ENCODE measurements around the gene KIAA2012.
"Not testable (repeated sequence)": the region's sequence is repeated elsewhere in the genome, so short reads cannot be mapped to it uniquely, and the experiment has no call there.

Gene KIAA2012

GRCh38 chr2:202172439-202173211 lies 99.6 kb downstream of the KIAA2012 start:
- DNase-seq, result no peak
- intact Hi-C loops (cut with DNase I), result no loop called here

GRCh38 chr2:202178346-202178958 lies 105.4 kb downstream of the KIAA2012 start:
- intact Hi-C loops (cut with DNase I), result loop anchor here (1.0 to 5.0 kb wide), 3 partner anchors 141 to 382 kb away; no protein-coding TSS in a partner anchor
- DNase-seq, result peak in 4 of 10 donors; percentile 39 to 50 (median 42)

- intact Hi-C loops (cut with DNase I), result no loop called here
- DNase-seq, result no peak
Measured at GRCh38 chr2:202184557-202184956, 111.5 kb downstream of the KIAA2012 start.

- no peak for DNase-seq
- intact Hi-C loops (cut with DNase I), result no loop called here
Measured at GRCh38 chr2:202185156-202185555, 112.1 kb downstream of the KIAA2012 start.

- no peak for DNase-seq
- intact Hi-C loops (cut with DNase I), result no loop called here
Measured at GRCh38 chr2:202186641-202187202, 113.7 kb downstream of the KIAA2012 start.

- no peak for DNase-seq
- intact Hi-C loops (cut with DNase I), result no loop called here
Measured at GRCh38 chr2:202187570-202187969, 114.5 kb downstream of the KIAA2012 start.

- intact Hi-C loops (cut with DNase I), result no loop called here
- no peak for DNase-seq
Measured at GRCh38 chr2:202193305-202193704, 120.2 kb downstream of the KIAA2012 start.

- intact Hi-C loops (cut with DNase I), result no loop called here
- DNase-seq, result no peak
Measured at GRCh38 chr2:202193881-202194353, 120.9 kb downstream of the KIAA2012 start.

- intact Hi-C loops (cut with DNase I), result no loop called here
- DNase-seq, result no peak
Measured at GRCh38 chr2:202194418-202194817, 121.4 kb downstream of the KIAA2012 start.

GRCh38 chr2:202196727-202197126 lies 123.7 kb downstream of the KIAA2012 start:
- intact Hi-C loops (cut with DNase I), result no loop called here
- DNase-seq, result no peak

GRCh38 chr2:202201220-202202160 lies 128.4 kb downstream of the KIAA2012 start:
- no peak for DNase-seq
- intact Hi-C loops (cut with DNase I), result no loop called here

GRCh38 chr2:202203348-202203747 lies 130.3 kb downstream of the KIAA2012 start:
- intact Hi-C loops (cut with DNase I), result no loop called here
- no peak for DNase-seq

GRCh38 chr2:202204855-202205254 lies 131.8 kb downstream of the KIAA2012 start:
- intact Hi-C loops (cut with DNase I), result no loop called here
- DNase-seq, result no peak

- DNase-seq, result no peak
- intact Hi-C loops (cut with DNase I), result no loop called here
Measured at GRCh38 chr2:202208526-202208925, 135.5 kb downstream of the KIAA2012 start.

- intact Hi-C loops (cut with DNase I), result no loop called here
- DNase-seq, result no peak
Measured at GRCh38 chr2:202215179-202215578, 142.1 kb downstream of the KIAA2012 start.

GRCh38 chr2:202221873-202222272 lies 148.8 kb downstream of the KIAA2012 start:
- intact Hi-C loops (cut with DNase I), result no loop called here
- no peak for DNase-seq

- peak in 9 of 10 donors; percentile 11 to 91 (median 34) for DNase-seq
- intact Hi-C loops (cut with DNase I), result loop anchor here (2.0 kb wide), 1 partner anchor 27 kb away; the partner anchor contains the start of gene NOP58
Measured at GRCh38 chr2:202237787-202238233, 164.8 kb downstream of the KIAA2012 start.

- peak; percentile 85 to 99 (median 94) for DNase-seq
- intact Hi-C loops (cut with DNase I), result loop anchor here (2.0 kb wide), 1 partner anchor 26 kb away; the partner anchor contains the start of gene NOP58
Measured at GRCh38 chr2:202238234-202239197, 165.5 kb downstream of the KIAA2012 start, which contains the start of gene SUMO1. TSS of gene SUMO1 (minus strand) at chr2:202238597. CDS start at chr2:202238451, 146 bp downstream.

- DNase-seq; intact Hi-C loops (cut with DNase I): not testable (repeated sequence)
Measured at GRCh38 chr2:202247710-202248109, 174.7 kb downstream of the KIAA2012 start.
